Endometrium (tissue), 2 donors: ENCODE results near the gene COA7.
"Not testable (repeated sequence)": the region's sequence is repeated elsewhere in the genome, so short reads cannot be mapped to it uniquely, and the experiment has no call there.

ENCODE experiments used
- FAIRE-seq: peaks from 2 replicates; lab custom pipeline; 2012; peaks lifted over from hg19 to GRCh38; lab: Jason Lieb, UNC
- donor health status: control.
- donor health status: control.

COA7 gene

DNA sequence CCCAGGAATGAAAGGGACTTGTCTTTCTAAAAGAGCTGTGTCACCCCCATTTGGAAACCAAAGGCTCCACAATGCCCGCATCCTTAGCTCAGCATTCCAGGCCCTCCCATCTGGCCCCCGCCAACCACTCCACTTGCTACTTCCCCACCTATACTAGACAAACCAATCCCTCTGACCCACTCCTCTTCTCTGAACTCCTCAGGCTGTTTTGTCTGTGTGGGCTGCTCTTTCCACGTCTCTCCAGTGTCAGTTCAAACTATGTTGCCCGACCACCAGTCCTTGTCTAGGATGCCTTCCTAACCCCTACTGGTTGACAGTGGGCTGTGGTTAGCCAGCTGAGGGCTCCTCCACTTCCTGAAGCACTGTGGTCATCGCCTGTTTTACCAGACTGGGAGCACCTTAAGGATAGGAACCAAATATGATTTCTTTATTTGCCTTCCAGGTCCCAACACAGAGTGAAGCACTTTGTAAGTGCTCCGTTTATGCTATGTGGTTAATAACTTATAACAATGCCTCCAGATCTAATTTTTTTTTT lies 8.1 kb upstream of the COA7 start:
- FAIRE-seq: no peak

DNA sequence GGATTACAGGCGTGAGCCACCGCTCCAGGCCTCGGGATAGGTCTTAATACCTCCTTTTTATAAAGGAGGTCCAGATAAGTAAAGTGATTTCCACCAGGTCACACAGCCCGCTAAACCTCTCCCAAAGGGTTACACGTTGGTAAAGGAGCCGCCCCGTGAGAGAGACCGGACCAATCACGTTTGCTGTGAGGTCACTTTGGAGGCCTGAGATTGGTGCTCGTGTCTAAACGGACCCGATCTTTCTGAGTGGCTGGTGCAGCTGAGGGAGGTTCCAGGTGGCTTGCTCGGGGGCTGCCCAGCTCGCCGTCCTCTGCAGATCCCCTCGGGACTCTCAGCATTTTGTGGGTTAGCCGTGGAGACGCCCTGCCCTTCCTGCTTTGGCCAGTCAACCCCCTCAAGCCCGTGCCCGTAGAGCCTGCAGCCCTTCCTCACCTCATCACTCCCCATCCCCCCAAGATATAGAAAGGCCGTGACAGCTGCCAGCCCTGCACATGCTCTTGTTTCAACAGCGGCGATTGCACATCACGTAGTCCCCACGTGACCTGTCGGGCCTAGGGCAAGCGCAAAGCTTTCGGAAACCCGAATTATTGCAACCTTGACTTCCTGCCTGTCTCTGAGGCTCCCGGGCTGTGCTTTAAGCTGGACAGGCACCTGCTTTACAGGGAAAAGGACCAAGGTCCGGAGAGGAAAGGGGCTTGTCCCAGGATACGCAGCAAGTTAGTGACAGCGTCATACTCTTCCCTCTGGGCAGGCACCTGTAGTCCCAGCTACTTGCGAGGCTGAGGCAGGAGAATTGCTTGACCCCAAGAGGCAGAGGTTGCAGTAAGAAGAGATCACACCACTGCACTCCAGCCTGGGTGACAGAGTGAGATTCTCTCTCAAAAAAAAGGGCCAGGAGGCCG lies 5.0 kb upstream of the COA7 start:
- FAIRE-seq: peak; percentile 18

DNA sequence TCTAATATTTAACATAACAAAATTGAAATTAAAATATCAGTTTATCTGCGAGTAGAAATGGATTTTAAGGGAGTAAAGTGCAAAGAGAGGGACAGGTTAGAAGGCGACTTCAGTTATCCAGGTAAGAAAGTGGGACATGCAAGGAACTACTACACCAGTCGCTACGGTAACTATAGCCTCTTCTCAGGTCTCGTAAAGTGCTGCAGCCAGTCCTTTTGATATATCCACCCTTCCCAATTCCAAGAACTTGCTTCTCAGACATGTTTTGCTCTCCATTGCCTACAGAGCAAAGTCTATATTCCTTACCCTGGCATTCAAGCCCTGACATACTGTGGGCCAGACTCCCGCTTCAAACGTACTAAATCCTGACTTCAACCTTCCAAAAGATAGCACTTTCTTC lies 2.5 kb downstream of the COA7 start:
- no peak for FAIRE-seq

DNA sequence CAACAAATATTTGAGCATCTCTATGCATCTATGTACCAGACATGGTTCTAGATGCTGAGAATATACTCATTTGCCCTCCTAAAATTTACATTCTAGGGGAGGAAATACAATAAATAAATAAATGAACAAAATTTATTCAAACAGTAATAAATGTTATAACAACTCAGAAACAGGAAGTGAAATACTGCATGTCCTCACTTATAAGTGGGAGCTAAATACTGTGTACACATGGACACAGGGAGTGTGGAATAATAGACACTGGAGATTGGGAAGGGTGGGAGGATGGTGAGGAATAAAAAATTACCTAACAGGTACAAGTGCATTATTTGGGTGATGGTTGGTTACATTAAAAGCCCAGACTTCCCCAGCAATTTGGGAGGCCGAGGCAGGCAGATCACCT lies 4.3 kb downstream of the COA7 start:
- no peak for FAIRE-seq

DNA sequence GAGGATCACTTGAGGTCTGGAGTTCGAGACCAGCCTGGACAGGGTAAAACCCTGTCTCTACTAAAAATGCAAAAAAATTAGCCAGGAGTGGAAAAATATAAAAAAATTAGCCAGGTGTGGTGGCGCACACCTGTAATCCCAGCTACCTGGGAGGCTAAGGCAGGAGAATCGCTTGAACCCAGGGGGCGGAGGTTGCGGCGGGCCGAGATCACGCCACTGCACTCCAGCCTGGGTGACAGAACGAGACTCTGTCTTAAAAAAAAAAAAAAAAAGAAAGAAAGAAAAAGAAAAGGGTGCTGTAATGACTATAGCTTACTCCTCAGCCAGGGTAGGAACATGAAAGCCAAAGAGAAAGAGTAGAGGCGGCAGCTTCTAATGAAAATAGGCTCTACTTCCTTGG lies 4.8 kb downstream of the COA7 start:
- not testable (repeated sequence) for FAIRE-seq

DNA sequence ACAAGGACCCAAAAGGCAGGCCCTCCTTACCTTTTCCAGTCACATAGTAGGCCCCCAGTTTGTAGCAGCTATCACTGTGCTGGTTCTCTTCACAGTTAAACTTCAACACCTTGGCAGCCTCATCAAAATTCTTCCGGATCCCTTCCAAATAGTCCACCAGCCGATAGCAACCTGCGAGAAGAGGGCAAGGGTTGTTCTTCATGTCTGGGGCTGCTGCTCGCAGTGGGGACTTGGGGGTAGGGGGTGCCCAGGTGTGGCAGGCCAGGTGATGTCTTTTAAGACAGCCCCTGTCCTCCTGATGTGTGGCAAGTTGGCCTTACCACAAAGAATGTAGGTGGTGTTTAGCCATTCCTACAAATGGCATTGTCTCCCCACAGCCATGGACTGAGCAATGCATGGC lies 5.5 kb downstream of the COA7 start:
- no peak for FAIRE-seq

DNA sequence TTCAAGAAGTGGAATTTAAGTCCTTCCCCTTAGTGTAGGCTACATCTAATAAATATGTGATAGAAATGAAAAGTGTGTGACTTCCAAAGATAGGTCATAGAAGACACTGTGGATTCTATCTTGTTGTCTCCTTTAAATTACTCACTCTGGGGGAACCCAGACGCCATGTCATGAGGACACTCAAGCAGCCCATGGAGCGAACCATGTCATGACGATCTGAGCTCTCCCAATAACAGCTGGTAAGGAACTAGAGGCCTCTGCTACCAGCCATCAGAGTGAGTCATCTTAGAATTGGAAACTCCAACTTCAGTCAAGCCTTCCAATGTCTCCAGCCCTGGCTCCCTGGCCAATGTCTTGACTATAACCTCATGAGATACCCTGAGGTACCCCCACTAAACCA lies 6.3 kb downstream of the COA7 start:
- FAIRE-seq: no peak

DNA sequence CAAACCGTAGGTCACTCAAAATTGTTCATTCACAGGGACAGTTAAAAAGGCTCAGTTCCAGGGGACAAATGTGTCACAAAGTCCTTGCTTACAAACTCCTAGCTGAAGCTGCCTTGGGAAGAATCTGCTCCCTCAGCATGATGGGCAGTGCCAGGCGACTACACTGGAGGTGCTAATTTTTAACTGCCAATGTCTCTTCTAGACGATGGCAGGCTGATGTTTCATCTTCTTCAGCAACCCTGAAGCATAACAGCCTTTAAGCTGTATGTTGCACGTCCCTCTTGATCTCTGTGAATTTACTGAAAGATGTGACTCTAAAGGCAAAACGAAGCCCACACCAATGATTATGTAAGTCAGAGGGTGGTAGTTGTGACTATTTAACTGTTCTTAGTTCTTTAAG lies 11.3 kb downstream of the COA7 start:
- no peak for FAIRE-seq

DNA sequence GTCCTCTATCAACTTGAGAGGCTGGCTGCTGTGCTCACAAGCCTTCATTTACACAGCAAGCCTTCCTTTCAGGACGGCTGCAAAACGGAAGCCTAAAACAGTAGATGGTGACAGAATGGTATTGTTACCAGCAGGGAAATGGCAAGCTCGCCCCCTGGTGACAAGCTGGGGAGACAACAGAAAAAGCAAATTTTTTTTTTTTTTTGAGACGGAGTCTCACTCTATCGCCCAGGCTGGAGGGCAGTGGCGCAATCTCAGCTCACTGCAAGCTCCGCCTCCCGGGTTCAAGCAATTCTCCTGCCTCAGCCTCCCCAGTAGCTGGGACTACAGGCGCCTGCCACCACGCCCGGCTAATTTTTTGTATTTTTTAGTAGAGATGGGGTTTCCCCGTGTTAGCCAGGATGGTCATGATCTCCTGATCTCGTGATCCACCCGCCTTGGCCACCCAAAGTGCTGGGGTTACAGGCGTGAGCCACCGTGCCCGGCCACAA lies 11.8 kb downstream of the COA7 start:
- not testable (repeated sequence) for FAIRE-seq

DNA sequence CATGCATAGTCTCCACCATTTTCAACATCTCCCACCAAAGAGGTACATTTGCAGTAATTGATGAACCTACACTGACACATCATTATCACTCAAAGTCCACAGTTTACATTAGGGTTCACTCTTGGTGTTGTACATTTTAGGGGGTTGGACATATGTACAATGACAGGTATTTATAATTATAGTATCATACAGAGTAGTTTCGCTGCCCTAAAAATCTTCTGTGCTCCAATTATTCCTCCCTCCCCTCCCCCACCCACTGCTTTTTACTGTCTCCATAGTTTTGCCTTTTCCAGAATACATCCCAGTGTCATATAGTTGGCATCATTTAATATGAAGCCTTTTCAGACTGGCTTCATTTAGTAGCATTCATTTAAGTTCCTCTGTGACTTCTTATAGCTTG lies 13.6 kb downstream of the COA7 start:
- no peak for FAIRE-seq

DNA sequence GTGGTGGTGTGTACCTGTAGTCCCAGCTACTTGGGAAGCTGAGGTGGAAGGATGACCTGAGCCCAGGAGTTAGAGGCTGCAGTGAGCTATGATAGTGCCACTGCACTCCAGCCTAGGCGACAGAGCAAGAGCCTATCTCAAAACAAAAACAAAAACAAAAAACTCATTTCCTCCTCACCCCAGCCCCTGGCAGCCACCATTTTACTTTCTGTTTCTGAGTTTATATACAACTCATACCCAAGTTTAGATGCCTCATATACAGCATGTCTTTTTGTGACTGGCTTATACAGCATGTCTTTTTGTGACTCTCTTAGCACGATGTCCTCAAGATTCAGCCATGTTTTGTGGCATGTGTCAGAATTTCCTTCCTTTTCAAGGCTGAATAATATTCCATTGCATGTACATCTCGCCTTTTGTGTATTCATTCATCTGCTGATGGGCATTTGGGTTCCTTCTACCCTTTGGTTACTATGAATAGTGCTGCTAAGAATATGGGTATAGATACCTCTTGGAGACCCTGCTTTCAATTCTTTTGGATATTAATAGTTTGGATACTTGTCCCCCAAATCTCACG lies 14.7 kb downstream of the COA7 start:
- no peak for FAIRE-seq

DNA sequence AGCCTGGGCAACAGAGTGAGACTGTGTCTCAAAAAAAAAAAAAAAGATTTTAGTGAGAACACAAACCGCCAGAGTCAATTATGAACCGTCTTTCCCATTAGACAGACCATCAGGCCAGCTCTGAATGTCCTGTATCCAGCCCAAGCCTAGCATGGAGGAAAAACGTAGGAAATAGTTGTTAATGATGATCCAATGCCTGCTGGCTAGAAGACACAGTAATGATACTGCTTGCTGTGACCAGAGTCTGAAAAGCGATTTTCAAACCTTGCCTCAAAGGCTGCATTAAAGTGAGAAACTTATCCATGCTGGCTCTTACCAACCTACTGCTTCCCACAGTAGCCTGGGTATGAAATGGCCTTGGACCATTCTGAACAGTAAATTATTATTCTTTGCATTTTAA lies 17.0 kb downstream of the COA7 start:
- no peak for FAIRE-seq

DNA sequence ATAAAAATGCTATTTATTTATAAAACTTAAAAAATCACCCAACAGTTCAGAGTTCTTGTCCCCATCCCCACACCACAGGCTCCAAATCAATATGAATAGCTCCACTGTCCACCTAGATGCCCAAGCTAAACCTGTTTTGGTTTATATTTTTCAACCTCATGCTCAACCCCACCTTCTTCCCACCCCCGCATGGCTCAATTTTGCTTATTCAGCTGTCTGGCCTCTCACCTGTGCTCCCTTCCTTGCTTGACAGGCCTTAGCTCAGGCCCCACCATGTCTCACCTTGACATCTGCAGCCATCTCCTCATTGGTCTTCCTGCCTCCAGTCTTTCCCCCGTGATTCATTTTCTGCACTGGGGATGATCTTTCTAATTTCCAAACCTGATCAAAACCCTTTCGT lies 17.8 kb downstream of the COA7 start:
- FAIRE-seq: no peak

DNA sequence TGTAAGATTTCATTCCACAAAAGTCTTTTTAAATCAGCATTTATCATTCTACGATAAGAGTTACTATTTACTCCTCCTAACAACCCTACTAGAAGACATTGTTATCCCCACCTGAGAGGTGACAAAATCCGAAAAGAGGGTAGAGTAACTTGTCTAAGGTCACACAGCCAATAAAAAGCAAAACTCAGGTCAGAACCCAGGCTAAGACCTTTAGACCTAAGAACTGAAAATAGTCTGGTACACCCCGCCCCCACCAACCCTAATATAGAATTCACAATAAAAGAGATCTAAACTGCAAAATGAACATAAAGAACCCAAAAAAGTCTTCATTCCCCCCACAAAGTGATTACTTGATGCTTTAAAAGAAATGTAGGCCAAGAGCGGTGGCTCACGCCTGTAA lies 18.6 kb downstream of the COA7 start:
- FAIRE-seq: no peak

DNA sequence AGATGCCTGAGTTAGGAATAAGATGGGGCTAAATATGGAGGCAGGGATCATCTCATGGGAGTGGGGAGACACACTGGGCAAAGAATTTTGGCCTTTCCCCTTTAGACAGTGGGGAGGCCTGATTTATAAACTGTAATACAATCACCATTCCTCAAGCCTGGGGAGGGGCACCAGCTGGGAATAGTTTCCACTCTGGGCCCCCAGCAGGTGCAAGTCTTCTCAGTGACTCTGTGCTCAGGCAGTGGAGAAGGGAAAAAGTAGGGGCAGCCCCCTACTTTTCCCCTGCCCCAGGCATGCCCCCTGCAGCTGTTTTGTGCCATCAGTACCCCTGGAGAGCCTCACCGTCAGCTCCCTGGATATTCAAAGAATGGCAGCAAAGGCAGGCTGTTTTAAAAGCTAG lies 19.1 kb downstream of the COA7 start:
- no peak for FAIRE-seq

DNA sequence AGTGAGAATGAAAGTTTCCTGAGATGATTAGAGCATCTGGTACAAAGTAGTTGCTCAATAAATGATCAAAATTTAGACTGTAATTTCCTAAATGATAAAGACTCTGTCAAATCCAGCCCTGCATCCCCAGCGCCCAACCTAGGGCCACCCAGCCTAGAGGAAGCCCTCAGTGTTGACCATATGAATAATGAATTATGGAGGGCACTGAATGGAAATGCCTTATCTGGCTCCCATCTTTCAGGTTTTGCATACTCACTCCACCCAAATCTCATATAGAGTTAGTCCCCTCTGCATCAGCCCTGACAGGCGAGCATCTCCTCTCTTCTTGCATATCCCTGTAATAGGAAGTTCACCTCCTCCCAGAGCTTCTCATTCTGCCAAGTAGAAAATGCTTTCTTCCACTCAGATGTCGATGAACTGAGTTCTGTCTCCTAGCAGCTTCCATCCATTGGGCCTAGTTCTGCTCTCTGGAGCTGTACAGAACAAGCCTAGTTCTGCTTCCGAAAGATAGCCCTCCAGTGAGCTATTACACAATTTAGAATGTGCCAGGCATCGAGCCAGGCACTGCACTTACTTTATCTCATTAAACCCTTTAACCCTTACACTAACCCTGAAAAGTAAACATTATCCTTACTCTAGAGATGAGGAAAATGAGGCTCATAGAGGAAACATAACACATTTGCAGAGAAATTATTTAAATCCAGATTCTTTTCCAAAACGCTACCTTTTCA lies 20.9 kb downstream of the COA7 start:
- no peak for FAIRE-seq

DNA sequence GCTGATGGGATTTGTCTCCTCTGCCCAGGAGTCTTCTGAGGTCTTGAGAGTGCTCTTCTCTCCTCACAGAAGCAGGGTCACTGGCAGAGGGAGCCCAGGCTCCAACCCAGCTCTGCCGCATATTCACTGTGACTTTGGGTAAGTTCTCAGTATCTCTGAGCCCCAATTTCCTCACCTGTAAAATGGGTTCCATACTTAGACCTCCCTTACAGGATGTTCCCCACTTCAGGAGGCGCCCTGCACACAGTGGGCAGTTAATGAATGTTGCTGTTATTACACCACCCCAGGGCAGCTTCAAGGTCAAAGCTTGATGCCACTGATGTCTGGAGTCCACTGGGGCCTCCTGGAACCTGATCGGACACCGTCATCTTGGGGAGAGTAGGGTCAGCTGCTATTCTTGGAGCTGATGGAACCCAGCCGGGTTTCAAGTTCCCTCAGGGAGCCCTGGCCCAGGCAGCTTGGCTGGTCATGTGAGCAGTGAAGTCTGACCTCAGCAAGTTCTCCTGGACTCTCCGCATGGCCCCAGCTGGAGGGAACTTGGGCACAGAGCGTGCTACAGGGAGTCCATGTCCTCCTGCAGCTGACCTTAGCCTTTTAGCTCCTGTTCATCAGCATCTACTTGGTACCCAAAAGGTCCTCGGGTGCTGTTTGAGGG lies 21.8 kb downstream of the COA7 start:
- FAIRE-seq: no peak

DNA sequence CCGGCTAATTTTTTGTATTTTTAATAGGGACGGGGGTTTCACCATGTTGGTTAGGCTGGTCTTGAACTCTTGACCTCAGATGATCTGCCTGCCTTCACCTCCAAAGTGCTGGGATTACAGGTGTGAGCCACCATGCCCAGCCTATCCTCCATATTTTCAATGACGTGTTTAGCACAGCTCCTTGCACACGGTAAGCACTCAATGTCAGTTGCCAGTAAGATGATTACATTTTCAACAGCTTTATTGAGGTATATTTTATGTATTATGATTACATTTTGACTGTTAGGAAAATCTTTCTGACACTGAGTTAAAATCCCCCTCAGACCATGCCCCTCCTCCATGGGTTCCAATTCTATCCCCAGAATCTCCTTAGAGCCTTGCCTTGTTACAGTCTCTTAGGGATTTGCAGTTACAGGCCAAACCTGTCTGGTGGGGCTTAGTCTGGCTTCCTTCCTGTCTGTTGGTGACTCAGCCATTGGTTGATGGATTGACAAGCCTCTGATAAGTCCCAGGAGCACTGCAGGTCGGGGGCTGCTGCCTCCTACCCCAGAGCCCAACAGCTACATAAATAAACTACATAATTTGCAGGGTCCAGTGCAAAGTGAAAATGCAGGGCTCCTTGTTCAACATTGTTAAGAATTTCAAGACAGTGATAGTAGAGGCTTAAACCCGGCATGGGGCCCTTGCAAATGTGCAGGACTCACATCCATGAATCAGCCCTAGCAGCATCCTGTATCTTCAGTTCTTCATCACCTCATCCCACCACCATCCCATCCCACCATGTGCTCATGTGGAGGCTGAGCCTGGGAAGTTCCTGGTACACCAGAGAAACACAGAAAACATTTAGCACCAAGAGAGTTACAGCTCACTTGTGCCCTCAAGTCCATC lies 23.4 kb downstream of the COA7 start:
- no peak for FAIRE-seq

DNA sequence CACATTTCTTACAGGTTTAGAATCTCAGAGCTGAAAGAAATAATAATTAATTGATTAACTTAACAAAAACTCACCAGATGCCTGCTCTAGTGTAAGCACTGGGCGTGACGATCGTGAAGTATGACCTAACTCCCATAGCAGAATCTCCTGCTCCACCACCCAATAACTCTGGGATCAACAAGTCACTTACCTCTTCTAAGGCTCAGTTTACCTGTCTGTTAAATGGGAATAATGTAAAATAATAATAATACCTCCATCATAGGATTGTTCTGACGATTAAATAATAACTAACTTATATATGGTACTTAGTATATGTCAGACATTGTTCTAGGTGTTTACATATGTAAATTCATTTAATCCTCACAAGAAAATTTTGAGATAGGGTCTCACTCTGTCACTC lies 24.6 kb downstream of the COA7 start:
- FAIRE-seq: no peak

DNA sequence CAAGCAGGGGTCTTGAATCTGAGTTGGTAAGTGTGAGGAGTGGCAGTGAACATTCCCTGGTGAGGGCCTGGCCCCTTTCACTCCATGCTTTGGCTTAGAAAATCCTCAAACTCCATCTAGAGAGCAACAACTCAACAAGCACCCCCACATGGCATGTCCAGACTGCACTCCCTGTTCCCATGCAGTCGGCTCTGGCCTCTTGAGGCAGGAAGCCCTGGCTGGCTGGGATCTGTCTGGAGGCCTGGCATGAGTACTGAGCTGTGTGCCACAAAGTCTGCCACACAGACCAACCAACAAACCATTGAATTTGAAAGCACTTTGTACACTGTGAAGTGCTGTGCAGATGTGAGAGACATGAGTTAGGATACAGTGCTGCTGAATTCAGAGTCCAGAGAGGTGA lies 25.2 kb downstream of the COA7 start:
- FAIRE-seq: no peak

DNA sequence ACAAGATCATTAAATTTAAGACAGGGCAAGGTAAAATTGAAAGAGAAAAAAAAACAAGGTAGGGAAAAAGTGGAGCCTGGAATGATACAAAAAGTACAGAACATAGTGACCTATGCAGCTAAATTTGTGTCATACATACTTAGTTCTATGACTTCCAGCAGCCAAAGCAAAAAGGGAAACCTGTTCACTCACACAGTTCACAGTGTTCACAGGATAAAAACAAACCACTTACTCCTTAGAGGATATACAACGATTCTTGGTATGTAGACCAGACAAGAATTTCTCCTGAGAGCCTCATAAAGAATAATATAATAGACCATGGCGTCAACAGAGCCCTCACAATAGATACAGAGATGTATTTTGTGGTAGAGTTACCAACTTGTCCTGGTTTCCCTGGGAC lies 27.5 kb downstream of the COA7 start:
- FAIRE-seq: no peak
